Measurements from ENCODE around the gene CFB. TPM values are rescaled to one million over a fixed set of nuclear protein-coding genes. Genes with fewer than 3 reads are reported as not detected.
"Not testable (repeated sequence)": the region's sequence is repeated elsewhere in the genome, so short reads cannot be mapped to it uniquely, and the experiment has no call there.

CFB gene
- total and polyA plus RNA-seq, 2 of the 4 experiments (the other 2 are of a cell fraction) = 1.8 to 6.1 TPM

- Histone ChIP-seq H3K27ac (ENCODE audit: insufficient read depth, low read length) (peak overlapping the region; percentile 55; the same call in 1 of the 2 replicates), H4K20me1 (ENCODE audit: insufficient read depth, low read length) (no peaks in the 10 kb centered on the region), H2AK5ac (ENCODE audit: low read depth, low read length) (0 out of 2 replicates have a peak overlapping the region, but pooled peaks have one; percentile 15), H3K4me2 (ENCODE audit: low read depth, low read length) (no peak overlapping the region), H3K4ac (ENCODE audit: low read depth, low read length) (peak overlapping the region; percentile 52; the same call in 1 of the 2 replicates), H3K9ac (ENCODE audit: low read depth, low read length) (no peak overlapping the region), H3K79me1 (ENCODE audit: low read depth in 1 of 2, low read length in 2 of 2) (no peaks in the 10 kb centered on the region), H3K18ac (ENCODE audit: low read depth, low read length) (no peak overlapping the region), H3K27me3 (ENCODE audit: control insufficient read depth, insufficient read depth, low read length) (no peaks in the 10 kb centered on the region), H3K36me3 (ENCODE audit: control insufficient read depth, insufficient read depth, low read length) (no peaks in the 10 kb centered on the region), H2AFZ (replicated peaks; ENCODE audit: low read length, poor library complexity) (peak overlapping the region; percentile 26), H4K8ac (ENCODE audit: low read depth in 2 of 2, low read length in 2 of 2) (peak overlapping the region in 1 of 2 experiments; percentile 30; a peak in 1 of 4 replicates), H3K9me3 (ENCODE audit: control insufficient read depth, insufficient read depth, low read length) (no peaks in the 10 kb centered on the region), H2BK120ac (ENCODE audit: low read depth, low read length) (no peak overlapping the region), H4K5ac (ENCODE audit: low read depth, low read length) (no peak overlapping the region), H3K56ac (ENCODE audit: extremely low read depth, insufficient read depth, low read length) (no peak overlapping the region), H4K91ac (ENCODE audit: insufficient read depth, low read depth, low read length) (no peak overlapping the region), H2BK15ac (ENCODE audit: low read depth, low read length) (no peak overlapping the region), H3K23ac (ENCODE audit: low read depth, low read length) (no peak overlapping the region), H2BK5ac (ENCODE audit: low read depth, low read length, poor library complexity, severe bottlenecking) (no peak overlapping the region), H2BK20ac (ENCODE audit: low read depth, low read length) (no peak overlapping the region), H2AK9ac (replicated peaks; ENCODE audit: low read depth, low read length, poor library complexity) (no peak overlapping the region), H3K14ac (replicated peaks; ENCODE audit: low read depth, low read length) (0 out of 2 replicates have a peak overlapping the region, but pooled peaks have one; percentile 25), H3K9me1 (ENCODE audit: insufficient read depth, low read length) (peaks cover 14% of the 10 kb centered on the region; the same call in 1 of the 2 replicates), H3K4me1 (ENCODE audit: control insufficient read depth, insufficient read depth, low read length) (peaks cover 10% of the 10 kb centered on the region), H3K4me3 (ENCODE audit: insufficient read depth, low read depth, low read length) (no peak overlapping the region)
- DNase-seq (peak; percentile 85), ATAC-seq (ENCODE audit: low read depth) (peak; percentile 46)
- ChIA-PET POLR2A (ENCODE audit: unreplicated experiment) (no interaction called here), CTCF (interaction anchor here (0.6 to 1.2 kb wide), 2 partner anchors 45 to 686 kb away, joined by 3 read pairs; no protein-coding TSS in a partner anchor)
- dilution Hi-C loops (cut with HindIII; ENCODE audit: low sequenced_read_pairs, unreplicated experiment) (no loop called here), intact Hi-C loops (cut with micrococcal nuclease) (no loop called here), in situ Hi-C loops (cut with MboI; ENCODE audit: low sequenced_read_pairs) (no loop called here)
- no TSS peak for BruUV-seq (replicated peaks)
- no peak for TF ChIP-seq MXI1 (IDR thresholded peaks at IDR 0.05; ENCODE audit: borderline replicate concordance, low read depth, low read length)
- TF ChIP-seq CHD1 (IDR thresholded peaks at IDR 0.05; ENCODE audit: low read depth, low read length) = no peak
- no peak for TF ChIP-seq ELK1 (IDR thresholded peaks at IDR 0.05; ENCODE audit: borderline replicate concordance, low read depth, low read length)
- TF ChIP-seq RCOR1 (IDR thresholded peaks at IDR 0.05; ENCODE audit: insufficient replicate concordance, low read length) = no peak
- no peak for TF ChIP-seq RAD21 (IDR thresholded peaks at IDR 0.05; ENCODE audit: low read length)
- peak; percentile 93 for TF ChIP-seq CEBPB (IDR thresholded peaks at IDR 0.05; ENCODE audit: low read depth, low read length)
- 7% methylated on average over 2 of the region's 7 CpGs; no CpG with 5 or more reads in 1 of the 2 experiments for WGBS, 2 experiments (ENCODE audit: extremely low coverage in 2 of 2, insufficient read length in 1 of 2)
These were observed 38.6 kb upstream of the CFB start for GRCh38 chr6:31907158-31907813.

- WGBS, 2 experiments (ENCODE audit: extremely low coverage in 2 of 2, insufficient read length in 1 of 2) = no CpG with 5 or more reads among the region's 5 CpGs
- H2BK20ac ChIP-seq (ENCODE audit: low read depth, low read length); H3K79me1 ChIP-seq (ENCODE audit: low read depth in 1 of 2, low read length in 2 of 2); H3K36me3 ChIP-seq (ENCODE audit: control insufficient read depth, insufficient read depth, low read length); H4K8ac ChIP-seq (ENCODE audit: low read depth in 2 of 2, low read length in 2 of 2); BruUV-seq (replicated peaks); in situ Hi-C loops (cut with MboI; ENCODE audit: low sequenced_read_pairs); H2AFZ ChIP-seq (replicated peaks; ENCODE audit: low read length, poor library complexity); H2BK120ac ChIP-seq (ENCODE audit: low read depth, low read length); H3K56ac ChIP-seq (ENCODE audit: extremely low read depth, insufficient read depth, low read length); H3K9ac ChIP-seq (ENCODE audit: low read depth, low read length); H2AK5ac ChIP-seq (ENCODE audit: low read depth, low read length); POLR2A ChIA-PET (ENCODE audit: unreplicated experiment); DNase-seq; H3K27me3 ChIP-seq (ENCODE audit: control insufficient read depth, insufficient read depth, low read length); H2BK15ac ChIP-seq (ENCODE audit: low read depth, low read length); H4K5ac ChIP-seq (ENCODE audit: low read depth, low read length); H4K20me1 ChIP-seq (ENCODE audit: insufficient read depth, low read length); ATAC-seq (ENCODE audit: low read depth); H3K14ac ChIP-seq (replicated peaks; ENCODE audit: low read depth, low read length); intact Hi-C loops (cut with micrococcal nuclease); H3K4me1 ChIP-seq (ENCODE audit: control insufficient read depth, insufficient read depth, low read length); H3K9me3 ChIP-seq (ENCODE audit: control insufficient read depth, insufficient read depth, low read length); H3K4me3 ChIP-seq (ENCODE audit: insufficient read depth, low read depth, low read length); dilution Hi-C loops (cut with HindIII; ENCODE audit: low sequenced_read_pairs, unreplicated experiment); H3K4ac ChIP-seq (ENCODE audit: low read depth, low read length): not testable (repeated sequence)
- H3K9me1 ChIP-seq (ENCODE audit: insufficient read depth, low read length) = peaks cover 12% of the 10 kb centered on the region; the same call in 1 of the 2 replicates
- H2AK9ac ChIP-seq (replicated peaks; ENCODE audit: low read depth, low read length, poor library complexity) = peak overlapping the region; percentile 55
- H4K91ac ChIP-seq (ENCODE audit: insufficient read depth, low read depth, low read length) = peak overlapping the region; percentile 28; the same call in 1 of the 2 replicates
- 0 out of 2 replicates have a peak overlapping the region, but pooled peaks have one; percentile 86 for H3K4me2 ChIP-seq (ENCODE audit: low read depth, low read length)
- H3K27ac ChIP-seq (ENCODE audit: insufficient read depth, low read length) = peak overlapping the region; percentile 27; the same call in 1 of the 2 replicates
- peak overlapping the region; percentile 1; the same call in 1 of the 2 replicates for H3K23ac ChIP-seq (ENCODE audit: low read depth, low read length)
- H2BK5ac ChIP-seq (ENCODE audit: low read depth, low read length, poor library complexity, severe bottlenecking) = peak overlapping the region; percentile 4
- CTCF ChIA-PET = interaction anchor here (1.2 kb wide), 1 partner anchor 44 kb away, joined by 3 read pairs; no protein-coding TSS in a partner anchor
- peak overlapping the region; percentile 49; the same call in 1 of the 2 replicates for H3K18ac ChIP-seq (ENCODE audit: low read depth, low read length)
These were observed 37.6 kb upstream of the CFB start for GRCh38 chr6:31908255-31908654.

All from IMR-90 (cell line).